ENCODE data around the gene SMAD6.

The SMAD6 gene

GRCh38 chr15:66748708-66749035, 46.6 kb downstream of the SMAD6 start:
- no peak overlapping the region for H3K4me3 ChIP-seq (ENCODE audit: low read depth, low read length)
- no peak for DNase-seq (ENCODE audit: low read depth)

GRCh38 chr15:66749841-66750575, 48.0 kb downstream of the SMAD6 start:
- DNase-seq (ENCODE audit: low read depth): no peak
- TF ChIP-seq CTCF (conservative IDR thresholded peaks at IDR 0.05; ENCODE audit: low read depth, low read length): no peak
- no peak overlapping the region for H3K4me3 ChIP-seq (ENCODE audit: low read depth, low read length)

More at GRCh38 chr15:66748708-66749035, 46.6 kb downstream of the SMAD6 start:
- TF ChIP-seq CTCF (conservative IDR thresholded peaks at IDR 0.05; ENCODE audit: low read depth, low read length): no peak

GRCh38 chr15:66750609-66751008, 48.6 kb downstream of the SMAD6 start:
- no peak for TF ChIP-seq CTCF (conservative IDR thresholded peaks at IDR 0.05; ENCODE audit: low read depth, low read length)
- H3K4me3 ChIP-seq (ENCODE audit: low read depth, low read length): no peak overlapping the region
- no peak for DNase-seq (ENCODE audit: low read depth)

GRCh38 chr15:66751579-66751978, 49.5 kb downstream of the SMAD6 start:
- no peak for DNase-seq (ENCODE audit: low read depth)
- H3K4me3 ChIP-seq (ENCODE audit: low read depth, low read length): no peak overlapping the region
- TF ChIP-seq CTCF (conservative IDR thresholded peaks at IDR 0.05; ENCODE audit: low read depth, low read length): no peak

GRCh38 chr15:66752078-66752477, 50.0 kb downstream of the SMAD6 start:
- TF ChIP-seq CTCF (conservative IDR thresholded peaks at IDR 0.05; ENCODE audit: low read depth, low read length): no peak
- no peak for DNase-seq (ENCODE audit: low read depth)
- no peak overlapping the region for H3K4me3 ChIP-seq (ENCODE audit: low read depth, low read length)

GRCh38 chr15:66753687-66754377, 51.8 kb downstream of the SMAD6 start:
- H3K4me3 ChIP-seq (ENCODE audit: low read depth, low read length): no peak overlapping the region
- DNase-seq (ENCODE audit: low read depth): no peak
- TF ChIP-seq CTCF (conservative IDR thresholded peaks at IDR 0.05; ENCODE audit: low read depth, low read length): no peak

- no peak for TF ChIP-seq CTCF (conservative IDR thresholded peaks at IDR 0.05; ENCODE audit: low read depth, low read length)
- no peak for DNase-seq (ENCODE audit: low read depth)
- H3K4me3 ChIP-seq (ENCODE audit: low read depth, low read length): no peak overlapping the region
These were observed 52.8 kb downstream of the SMAD6 start for GRCh38 chr15:66754789-66755188.

Measured in choroid plexus epithelial cell (primary cell).